GM18909 (cell line): ENCODE results near the gene VPS26A.

Experiments used
- ATAC-seq: cut with Tn5 transposase; IDR thresholded peaks from one replicate; pipeline ENCODE4 v1.9.1; 2021; ENCODE audit warnings: mild to moderate bottlenecking; ENCODE audit not compliant: unreplicated experiment, poor library complexity

Gene VPS26A

GRCh38 chr10:69123747-69124562, at the start of gene VPS26A:
VPS26A (plus strand) TSS chr10:69124178; CDS start chr10:69124278, 100 bp downstream.
- ATAC-seq: peak; percentile 88

- no peak for ATAC-seq
Measured at GRCh38 chr10:69074532-69074931, 49.4 kb upstream of the VPS26A start.

GRCh38 chr10:69075431-69075830, 48.5 kb upstream of the VPS26A start:
- ATAC-seq: no peak

GRCh38 chr10:69078311-69078710, 45.7 kb upstream of the VPS26A start:
- ATAC-seq: no peak

GRCh38 chr10:69080226-69080625, 43.8 kb upstream of the VPS26A start:
- ATAC-seq: no peak

- ATAC-seq: no peak
Measured at GRCh38 chr10:69086001-69086509, 37.9 kb upstream of the VPS26A start.

GRCh38 chr10:69087590-69088470, 36.1 kb upstream of the VPS26A start, which contains the start of gene SRGN:
SRGN (plus strand) TSS chr10:69088103; CDS start chr10:69088158, 55 bp downstream.
- ATAC-seq: peak; percentile 65

GRCh38 chr10:69088471-69088769, 35.6 kb upstream of the VPS26A start:
- ATAC-seq: no peak

- ATAC-seq: no peak
Measured at GRCh38 chr10:69088801-69089501, 35.0 kb upstream of the VPS26A start.

- peak; percentile 43 for ATAC-seq
Measured at GRCh38 chr10:69089638-69090599, 34.1 kb upstream of the VPS26A start.

- ATAC-seq: no peak
Measured at GRCh38 chr10:69090685-69091084, 33.3 kb upstream of the VPS26A start.

- ATAC-seq: no peak
Measured at GRCh38 chr10:69091143-69091651, 32.8 kb upstream of the VPS26A start.

GRCh38 chr10:69092959-69093850, 30.8 kb upstream of the VPS26A start:
- peak; percentile 47 for ATAC-seq

- ATAC-seq: no peak
Measured at GRCh38 chr10:69093933-69094332, 30.0 kb upstream of the VPS26A start.

GRCh38 chr10:69096045-69096444, 27.9 kb upstream of the VPS26A start:
- ATAC-seq: no peak

- no peak for ATAC-seq
Measured at GRCh38 chr10:69097729-69098128, 26.2 kb upstream of the VPS26A start.

- ATAC-seq: no peak
Measured at GRCh38 chr10:69100136-69100872, 23.7 kb upstream of the VPS26A start.
